GM23248 (cell line): ENCODE data around the gene HOXD13. TPM values are rescaled to one million over a fixed set of nuclear protein-coding genes. Genes with fewer than 3 reads are reported as not detected.

Source experiments
- DNase-seq: peaks from one replicate; pipeline ENCODE4 v3.0.0-alpha.2; 2015
- H2AFZ ChIP-seq: fragments of 200-600 bp; sonication (generic); 2 replicates; pipeline ENCODE4 v1.6.1; 2016; ENCODE audit warnings: antibody characterized with exemption
- H3F3A ChIP-seq: fragments of 200-600 bp; sonication (generic); 2 replicates; pipeline ENCODE4 v1.6.1; 2016; ENCODE audit warnings: mild to moderate bottlenecking, antibody characterized with exemption, mixed run types; ENCODE audit not compliant: insufficient read depth
- H3K27ac ChIP-seq: fragments of 200-600 bp; sonication (generic); 2 replicates; pipeline ENCODE4 v1.5.1; 2016; ENCODE audit warnings: mild to moderate bottlenecking
- H3K27me3 ChIP-seq: fragments of 200-600 bp; sonication (generic); replicated peaks from 2 replicates; pipeline ENCODE4 v1.6.1; 2016; ENCODE audit warnings: mild to moderate bottlenecking; ENCODE audit not compliant: insufficient read depth
- H3K36me3 ChIP-seq: fragments of 200-600 bp; sonication (generic); 2 replicates; pipeline ENCODE4 v1.6.1; 2016; ENCODE audit warnings: low read depth, mild to moderate bottlenecking
- H3K4me1 ChIP-seq: fragments of 200-600 bp; sonication (generic); 2 replicates; pipeline ENCODE4 v1.6.1; 2016; ENCODE audit warnings: mild to moderate bottlenecking; ENCODE audit not compliant: insufficient read depth
- H3K4me2 ChIP-seq: fragments of 200-600 bp; sonication (generic); one replicate; pipeline ENCODE4 v1.6.1; 2016; ENCODE audit warnings: mild to moderate bottlenecking; ENCODE audit not compliant: unreplicated experiment
- H3K4me3 ChIP-seq: fragments of 200-600 bp; sonication (generic); 2 replicates; pipeline ENCODE4 v1.5.1; 2016; ENCODE audit warnings: mild to moderate bottlenecking
- H3K79me2 ChIP-seq: fragments of 200-600 bp; sonication (generic); 2 replicates; pipeline ENCODE4 v1.6.1; 2016; ENCODE audit warnings: mild to moderate bottlenecking; ENCODE audit not compliant: insufficient read depth
- H3K9ac ChIP-seq: fragments of 200-600 bp; sonication (generic); 2 replicates; pipeline ENCODE4 v1.6.1; 2016; ENCODE audit warnings: mild to moderate bottlenecking
- H3K9me2 ChIP-seq: fragments of 200-600 bp; sonication (generic); 2 replicates; pipeline ENCODE4 v1.6.1; 2016; ENCODE audit warnings: mixed run types, mild to moderate bottlenecking, moderate library complexity; ENCODE audit not compliant: insufficient read depth
- H3K9me3 ChIP-seq: fragments of 200-600 bp; sonication (generic); one replicate; pipeline ENCODE4 v1.6.1; 2017; ENCODE audit warnings: low read depth
- H4K20me1 ChIP-seq: fragments of 200-600 bp; sonication (generic); 2 replicates; pipeline ENCODE4 v1.6.0; 2016; ENCODE audit not compliant: insufficient read depth
- EZH2 ChIP-seq: fragments of 200-600 bp; sonication (generic); IDR thresholded peaks from 2 replicates; pipeline ENCODE4 v1.6.1; 2018; ENCODE audit warnings: antibody characterized with exemption, mild to moderate bottlenecking; ENCODE audit not compliant: insufficient read depth, poor library complexity, severe bottlenecking
- EZH2phosphoT487 ChIP-seq: fragments of 200-600 bp; sonication (generic); IDR thresholded peaks from 2 replicates; pipeline ENCODE4 v1.6.1; 2018; ENCODE audit warnings: antibody characterized with exemption, moderate library complexity, mild to moderate bottlenecking, low read depth; ENCODE audit not compliant: insufficient read depth
- WGBS, 2 experiments: methylation state at CpG; one replicate each; pipeline ENCODE4 v1.1.6; 2015 to 2017; ENCODE audit warnings: low lambda C conversion rate in 2 of 2, low coverage in 1 of 2; ENCODE audit errors: missing lambda C conversion rate in 2 of 2; 5-methylcytosine and 5-hydroxymethylcytosine counted together
- in situ Hi-C: fragments of 300-500 bp; cut with MboI; formaldehyde crosslinking; loops from 2 replicates; pipeline ENCODE4 v1.15.0; 2020
- polyA plus RNA-seq: library from polyadenylated mRNA; unstranded; fragments of >200 nt; fragmentation: Nextera tagmentation; extraction: Ambion mirVana; gene quantifications from 2 replicates; pipeline ENCODE4 v1.2.1, GENCODE V29; 2016
- total RNA-seq: library from RNA; depleted of rRNA; stranded (reverse); fragments of >200 nt; shearing (Covaris generic); gene quantifications from 2 replicates; pipeline ENCODE4 v1.2.3, GENCODE V29; 2014

HOXD13 gene
- total and polyA plus RNA-seq, 2 experiments from 2014 or later = 2.4 to 3.8 TPM

- peak; percentile 72 for DNase-seq
Observed at GRCh38 chr2:176137906-176138305, 45.4 kb downstream of the HOXD13 start.

GRCh38 chr2:176138526-176138922, 46.0 kb downstream of the HOXD13 start:
- no peaks in the 10 kb centered on the region for H3K36me3 ChIP-seq
- peaks cover 37% of the 10 kb centered on the region for H3K4me1 ChIP-seq
- no peaks in the 10 kb centered on the region for H3K9me2 ChIP-seq
- H3K27me3 ChIP-seq = no peaks in the 10 kb centered on the region
- in situ Hi-C loops = no loop called here
- H3K9ac ChIP-seq = peak overlapping the region; percentile 97
- no peak for TF ChIP-seq EZH2phosphoT487
- TF ChIP-seq EZH2 = no peak
- peak; percentile 77 for DNase-seq
- no peaks in the 10 kb centered on the region for H3K9me3 ChIP-seq
- H4K20me1 ChIP-seq = no peaks in the 10 kb centered on the region
- H3K4me2 ChIP-seq = peak overlapping the region; percentile 93
- 8 to 10% methylated on average over 14 of the region's 14 CpGs for WGBS, 2 experiments
- peaks cover 45% of the 10 kb centered on the region for H3F3A ChIP-seq
- peak overlapping the region; percentile 96 for H3K27ac ChIP-seq
- peak overlapping the region; percentile 85 for H3K4me3 ChIP-seq
- peaks cover 98% of the 10 kb centered on the region for H3K79me2 ChIP-seq
- peak overlapping the region; percentile 64 for H2AFZ ChIP-seq

More at GRCh38 chr2:176137906-176138305, 45.4 kb downstream of the HOXD13 start:
- Histone ChIP-seq H3K27me3 (no peaks in the 10 kb centered on the region), H3K9ac (peak overlapping the region; percentile 97), H2AFZ (peak overlapping the region; percentile 64), H4K20me1 (no peaks in the 10 kb centered on the region), H3K4me1 (peaks cover 44% of the 10 kb centered on the region), H3K9me2 (no peaks in the 10 kb centered on the region), H3K36me3 (no peaks in the 10 kb centered on the region), H3K4me2 (peak overlapping the region; percentile 93), H3K4me3 (peak overlapping the region; percentile 85), H3F3A (peaks cover 51% of the 10 kb centered on the region), H3K27ac (peak overlapping the region; percentile 96), H3K9me3 (no peaks in the 10 kb centered on the region), H3K79me2 (peaks cover 98% of the 10 kb centered on the region)
- in situ Hi-C loops = no loop called here
- WGBS, 2 experiments = 19 to 29% methylated on average over 8 of the region's 8 CpGs
- no peak for TF ChIP-seq EZH2
- no peak for TF ChIP-seq EZH2phosphoT487

- no peaks in the 10 kb centered on the region for H3K36me3 ChIP-seq
- TF ChIP-seq EZH2phosphoT487 = no peak
- no peak for TF ChIP-seq EZH2
- peak overlapping the region; percentile 93 for H3K4me2 ChIP-seq
- H2AFZ ChIP-seq = peak overlapping the region; percentile 64
- H3K27me3 ChIP-seq = no peaks in the 10 kb centered on the region
- H3F3A ChIP-seq = peaks cover 40% of the 10 kb centered on the region
- 4% methylated on average over 28 of the region's 28 CpGs for WGBS, 2 experiments
- H3K9me2 ChIP-seq = no peaks in the 10 kb centered on the region
- in situ Hi-C loops = no loop called here
- H3K4me1 ChIP-seq = peaks cover 36% of the 10 kb centered on the region
- H3K27ac ChIP-seq = peak overlapping the region; percentile 96
- H3K9me3 ChIP-seq = no peaks in the 10 kb centered on the region
- H4K20me1 ChIP-seq = no peaks in the 10 kb centered on the region
- peaks cover 98% of the 10 kb centered on the region for H3K79me2 ChIP-seq
- peak overlapping the region; percentile 85 for H3K4me3 ChIP-seq
- DNase-seq = peak; percentile 68
- H3K9ac ChIP-seq = peak overlapping the region; percentile 97
Observed at GRCh38 chr2:176138923-176139660, 46.6 kb downstream of the HOXD13 start.

- 3 to 4% methylated on average over 35 to 41 of the region's 41 CpGs for WGBS, 2 experiments
- Histone ChIP-seq H3K27ac (peak overlapping the region; percentile 96), H4K20me1 (no peaks in the 10 kb centered on the region), H3K9ac (peak overlapping the region; percentile 97), H3K4me1 (peaks cover 30% of the 10 kb centered on the region), H3F3A (peaks cover 32% of the 10 kb centered on the region), H3K9me3 (no peaks in the 10 kb centered on the region), H2AFZ (peak overlapping the region; percentile 67), H3K9me2 (no peaks in the 10 kb centered on the region), H3K4me2 (peak overlapping the region; percentile 93), H3K79me2 (peaks cover 98% of the 10 kb centered on the region), H3K4me3 (peak overlapping the region; percentile 85), H3K27me3 (no peaks in the 10 kb centered on the region), H3K36me3 (no peaks in the 10 kb centered on the region)
- TF ChIP-seq EZH2 (no peak), EZH2phosphoT487 (no peak)
- peak; percentile 77 for DNase-seq
- in situ Hi-C loops = loop anchor here (5.0 to 10.0 kb wide), 2 partner anchors 315 to 407 kb away; no protein-coding TSS in a partner anchor
Observed at GRCh38 chr2:176139661-176140512, 47.4 kb downstream of the HOXD13 start.
